KBM-7 (cell line): ENCODE results near the gene TRIM71.

Experiments used
- DNase-seq: peaks from one replicate; pipeline ENCODE4 v3.0.0-alpha.2; 2015
- in situ Hi-C: fragments of 300-500 bp; cut with MboI; formaldehyde crosslinking; loops from 2 replicates; pipeline ENCODE4 v1.14.3; 2020; ENCODE audit warnings: low sequenced_read_pairs, low pct_unique_long_range_greater_than_20kb, mixed read lengths

The TRIM71 gene

DNA sequence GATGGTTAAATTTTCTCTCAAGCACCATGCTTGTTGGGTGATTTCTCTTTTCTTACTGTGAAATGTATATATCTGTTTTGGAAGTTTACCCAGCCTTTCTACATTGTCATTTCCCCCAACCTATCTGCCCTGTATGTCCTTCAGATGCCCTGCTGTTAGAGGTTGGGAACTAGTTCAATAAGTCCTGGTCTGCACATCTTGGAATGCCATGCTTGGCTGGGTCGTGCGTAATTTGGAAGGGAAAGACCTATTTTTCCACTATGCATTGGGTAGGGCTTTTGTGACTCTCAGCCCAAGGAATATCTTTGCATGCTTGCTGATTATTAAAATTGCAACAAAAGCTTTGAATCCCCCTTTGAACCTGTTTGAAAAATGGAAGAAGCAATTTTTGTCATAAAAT lies 63.8 kb downstream of the TRIM71 start:
- DNase-seq, result no peak
- in situ Hi-C loops, result no loop called here

DNA sequence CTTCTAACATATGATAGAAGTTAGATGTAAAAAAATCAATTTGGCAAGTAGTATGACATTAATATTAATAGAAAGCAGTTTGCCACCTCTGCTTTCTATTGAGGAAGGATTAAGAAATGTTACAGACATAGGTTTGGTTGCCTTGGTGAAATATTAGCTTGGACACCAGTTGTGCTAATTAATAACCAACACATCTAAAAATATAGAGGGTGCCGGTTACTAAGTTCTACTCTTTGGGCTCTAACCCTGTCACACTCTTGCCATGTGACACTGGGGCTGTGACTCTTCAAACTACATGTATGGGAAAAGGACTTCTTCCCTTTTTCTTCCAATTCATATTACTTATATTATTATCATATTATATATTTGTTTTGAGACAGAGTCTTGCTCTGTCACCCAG lies 64.4 kb downstream of the TRIM71 start:
- no peak for DNase-seq
- in situ Hi-C loops, result no loop called here

DNA sequence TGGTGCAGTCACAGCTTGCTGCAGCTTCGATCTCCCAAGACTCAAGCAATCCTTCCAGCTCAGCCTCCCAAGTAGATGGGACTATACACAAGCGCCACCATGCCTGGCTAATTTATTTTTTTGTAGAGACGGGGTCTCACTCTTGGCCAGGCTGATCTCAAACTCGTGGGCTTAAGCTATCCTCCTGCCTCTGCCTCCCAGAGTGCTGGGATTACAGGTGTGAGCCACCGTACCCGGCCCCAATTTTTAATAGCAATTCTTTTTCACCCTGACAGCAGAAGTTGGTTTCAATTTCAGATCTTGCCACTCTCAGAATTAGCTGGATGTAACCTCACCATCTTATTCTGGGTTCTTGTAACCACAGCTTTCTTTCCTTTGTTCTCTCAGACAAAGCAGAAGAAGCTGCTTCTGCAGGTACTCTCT lies 64.8 kb downstream of the TRIM71 start:
- DNase-seq, result no peak
- in situ Hi-C loops, result no loop called here

DNA sequence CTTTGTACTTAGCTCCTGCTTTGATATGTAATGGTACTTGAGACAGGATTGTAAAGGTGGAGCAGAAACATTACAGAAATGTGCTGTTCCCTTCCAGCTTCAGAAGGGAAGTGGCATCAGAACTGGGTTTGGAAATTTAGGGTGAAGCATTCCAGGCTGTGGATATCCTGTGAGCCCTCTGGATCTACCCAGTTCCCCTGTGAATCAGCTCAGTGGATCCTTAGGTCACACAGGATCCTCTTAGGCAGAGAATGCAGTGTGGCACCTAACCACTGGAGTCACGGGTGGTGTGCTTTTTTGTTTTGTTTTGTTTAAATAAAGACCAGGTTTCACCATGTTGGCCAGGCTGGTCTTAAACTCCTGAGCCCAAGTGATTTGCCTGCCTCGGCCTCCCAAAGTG lies 66.0 kb downstream of the TRIM71 start:
- DNase-seq, result no peak
- in situ Hi-C loops, result no loop called here

DNA sequence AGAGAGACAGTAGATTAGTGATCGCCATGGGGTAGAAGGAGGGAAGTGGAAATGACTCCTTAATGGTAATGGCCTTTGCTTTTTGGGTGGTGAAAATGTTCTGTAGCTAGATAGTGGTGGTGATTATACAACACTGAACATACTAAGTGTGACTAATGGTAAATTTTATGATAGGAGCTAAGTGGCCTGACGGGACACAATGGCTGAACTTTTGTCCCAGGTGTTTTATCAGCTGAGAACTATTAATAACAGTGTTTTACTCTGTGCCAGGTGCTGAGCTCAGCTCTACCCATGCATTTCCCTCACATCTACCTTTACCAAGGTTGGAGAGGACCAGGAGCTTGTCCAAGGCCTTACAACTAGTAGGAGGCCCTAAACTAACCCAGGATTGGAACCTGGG lies 66.8 kb downstream of the TRIM71 start:
- DNase-seq, result no peak
- in situ Hi-C loops, result no loop called here

DNA sequence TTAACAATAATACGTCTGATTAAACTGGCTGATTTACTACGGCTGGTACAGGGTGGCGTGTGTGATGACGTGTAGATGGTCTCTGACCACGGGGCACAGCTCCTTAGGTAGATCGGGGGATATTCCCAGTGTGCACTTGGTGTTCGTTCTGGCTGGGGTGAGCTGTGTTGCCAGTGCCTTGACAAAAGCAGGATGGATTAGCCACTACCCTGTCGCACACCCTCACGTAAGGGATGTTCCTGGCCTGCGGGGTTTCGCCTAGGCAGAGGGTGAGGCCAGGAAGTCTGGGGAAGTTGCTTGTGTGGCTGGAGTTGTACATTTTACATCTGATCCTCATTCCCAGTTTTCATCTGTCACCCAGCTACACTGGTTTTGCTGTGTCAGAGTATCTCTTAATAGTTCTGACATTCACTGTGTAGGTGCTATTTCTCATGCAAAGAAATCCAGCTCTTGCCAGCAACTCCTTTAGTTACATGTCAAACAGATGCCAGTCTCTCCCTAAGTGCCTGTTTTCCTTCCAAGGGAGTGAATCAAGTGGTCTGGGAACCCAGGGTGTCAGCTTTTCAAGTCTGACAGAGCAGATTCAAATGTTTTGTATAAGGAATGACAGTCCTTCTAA lies 67.6 kb downstream of the TRIM71 start:
- in situ Hi-C loops, result no loop called here

DNA sequence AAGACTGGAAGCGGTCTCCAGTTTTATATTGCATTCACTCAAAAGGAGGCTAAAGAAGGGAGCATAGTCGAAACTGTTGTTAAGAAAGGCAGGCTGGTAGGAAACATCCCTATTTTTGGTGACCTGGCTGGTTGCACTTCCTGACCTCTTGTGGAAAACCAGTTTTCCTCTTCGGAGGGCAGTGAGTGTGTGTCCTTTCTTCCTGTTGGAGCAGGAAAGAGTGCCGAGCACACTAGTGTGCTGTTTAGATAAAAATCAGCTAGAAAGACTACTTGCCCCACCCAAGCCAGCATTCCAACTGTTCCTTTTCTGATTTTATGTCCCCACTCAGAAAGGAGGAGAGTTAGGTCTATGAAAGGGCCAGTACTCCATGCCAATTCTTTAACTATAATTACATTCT lies 68.5 kb downstream of the TRIM71 start:
- no peak for DNase-seq
- in situ Hi-C loops, result no loop called here

More for the DNA sequence above, 67.6 kb downstream of the TRIM71 start:
- DNase-seq, result no peak

DNA sequence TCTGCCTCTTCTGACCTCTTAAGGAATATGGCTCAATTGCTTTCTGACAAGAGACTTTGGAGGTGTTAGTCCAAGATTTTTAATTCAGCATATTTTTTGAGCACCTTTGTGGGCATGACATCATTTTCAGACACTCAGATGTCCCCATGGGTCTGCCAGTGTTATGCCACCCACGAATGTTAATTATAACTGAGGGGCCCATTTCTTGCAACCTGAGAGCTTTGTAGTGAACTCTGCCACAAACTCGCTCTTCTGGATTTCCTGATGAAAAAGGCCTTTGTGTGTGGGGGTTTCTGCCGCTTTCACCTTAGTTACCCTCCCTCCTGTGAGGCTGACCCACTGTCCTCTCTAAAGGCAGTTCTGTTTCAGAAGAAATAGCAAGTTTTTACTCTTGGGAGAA lies 69.1 kb downstream of the TRIM71 start:
- in situ Hi-C loops, result no loop called here

DNA sequence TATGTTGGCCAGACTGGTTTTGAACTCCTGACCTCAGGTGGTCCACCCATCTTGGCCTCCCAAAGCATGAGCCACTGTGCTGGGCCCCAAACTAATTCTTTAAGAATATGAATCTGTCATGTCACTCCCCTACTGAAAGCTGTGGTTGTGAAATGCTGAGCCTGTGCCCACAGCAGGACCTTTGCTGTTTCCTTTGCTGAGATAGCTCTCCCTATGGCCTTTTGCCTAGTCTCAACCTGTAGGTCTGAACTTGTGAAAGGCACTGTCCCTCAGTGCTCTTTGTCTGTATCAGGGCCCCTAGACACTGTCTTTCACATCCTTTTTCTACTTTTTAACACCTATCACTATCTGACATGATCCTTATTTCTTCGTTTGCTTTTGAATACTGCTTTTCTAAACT lies 70.9 kb downstream of the TRIM71 start:
- no peak for DNase-seq
- in situ Hi-C loops, result no loop called here

More for the DNA sequence above, 69.1 kb downstream of the TRIM71 start:
- no peak for DNase-seq

DNA sequence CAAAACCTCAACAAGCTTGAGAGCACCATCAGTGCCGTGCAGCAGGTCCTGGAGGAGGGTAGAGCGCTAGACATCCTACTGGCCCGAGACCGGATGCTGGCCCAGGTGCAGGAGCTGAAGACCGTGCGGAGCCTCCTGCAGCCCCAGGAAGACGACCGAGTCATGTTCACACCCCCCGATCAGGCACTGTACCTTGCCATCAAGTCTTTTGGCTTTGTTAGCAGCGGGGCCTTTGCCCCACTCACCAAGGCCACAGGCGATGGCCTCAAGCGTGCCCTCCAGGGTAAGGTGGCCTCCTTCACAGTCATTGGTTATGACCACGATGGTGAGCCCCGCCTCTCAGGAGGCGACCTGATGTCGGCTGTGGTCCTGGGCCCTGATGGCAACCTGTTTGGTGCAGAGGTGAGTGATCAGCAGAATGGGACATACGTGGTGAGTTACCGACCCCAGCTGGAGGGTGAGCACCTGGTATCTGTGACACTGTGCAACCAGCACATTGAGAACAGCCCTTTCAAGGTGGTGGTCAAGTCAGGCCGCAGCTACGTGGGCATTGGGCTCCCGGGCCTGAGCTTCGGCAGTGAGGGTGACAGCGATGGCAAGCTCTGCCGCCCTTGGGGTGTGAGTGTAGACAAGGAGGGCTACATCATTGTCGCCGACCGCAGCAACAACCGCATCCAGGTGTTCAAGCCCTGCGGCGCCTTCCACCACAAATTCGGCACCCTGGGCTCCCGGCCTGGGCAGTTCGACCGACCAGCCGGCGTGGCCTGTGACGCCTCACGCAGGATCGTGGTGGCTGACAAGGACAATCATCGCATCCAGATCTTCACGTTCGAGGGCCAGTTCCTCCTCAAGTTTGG lies 72.9 kb downstream of the TRIM71 start:
- no peak for DNase-seq
- in situ Hi-C loops, result no loop called here

DNA sequence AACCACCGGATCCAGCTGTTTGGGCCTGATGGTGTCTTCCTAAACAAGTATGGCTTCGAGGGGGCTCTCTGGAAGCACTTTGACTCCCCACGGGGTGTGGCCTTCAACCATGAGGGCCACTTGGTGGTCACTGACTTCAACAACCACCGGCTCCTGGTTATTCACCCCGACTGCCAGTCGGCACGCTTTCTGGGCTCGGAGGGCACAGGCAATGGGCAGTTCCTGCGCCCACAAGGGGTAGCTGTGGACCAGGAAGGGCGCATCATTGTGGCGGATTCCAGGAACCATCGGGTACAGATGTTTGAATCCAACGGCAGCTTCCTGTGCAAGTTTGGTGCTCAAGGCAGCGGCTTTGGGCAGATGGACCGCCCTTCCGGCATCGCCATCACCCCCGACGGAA lies 73.6 kb downstream of the TRIM71 start:
- in situ Hi-C loops, result no loop called here

DNA sequence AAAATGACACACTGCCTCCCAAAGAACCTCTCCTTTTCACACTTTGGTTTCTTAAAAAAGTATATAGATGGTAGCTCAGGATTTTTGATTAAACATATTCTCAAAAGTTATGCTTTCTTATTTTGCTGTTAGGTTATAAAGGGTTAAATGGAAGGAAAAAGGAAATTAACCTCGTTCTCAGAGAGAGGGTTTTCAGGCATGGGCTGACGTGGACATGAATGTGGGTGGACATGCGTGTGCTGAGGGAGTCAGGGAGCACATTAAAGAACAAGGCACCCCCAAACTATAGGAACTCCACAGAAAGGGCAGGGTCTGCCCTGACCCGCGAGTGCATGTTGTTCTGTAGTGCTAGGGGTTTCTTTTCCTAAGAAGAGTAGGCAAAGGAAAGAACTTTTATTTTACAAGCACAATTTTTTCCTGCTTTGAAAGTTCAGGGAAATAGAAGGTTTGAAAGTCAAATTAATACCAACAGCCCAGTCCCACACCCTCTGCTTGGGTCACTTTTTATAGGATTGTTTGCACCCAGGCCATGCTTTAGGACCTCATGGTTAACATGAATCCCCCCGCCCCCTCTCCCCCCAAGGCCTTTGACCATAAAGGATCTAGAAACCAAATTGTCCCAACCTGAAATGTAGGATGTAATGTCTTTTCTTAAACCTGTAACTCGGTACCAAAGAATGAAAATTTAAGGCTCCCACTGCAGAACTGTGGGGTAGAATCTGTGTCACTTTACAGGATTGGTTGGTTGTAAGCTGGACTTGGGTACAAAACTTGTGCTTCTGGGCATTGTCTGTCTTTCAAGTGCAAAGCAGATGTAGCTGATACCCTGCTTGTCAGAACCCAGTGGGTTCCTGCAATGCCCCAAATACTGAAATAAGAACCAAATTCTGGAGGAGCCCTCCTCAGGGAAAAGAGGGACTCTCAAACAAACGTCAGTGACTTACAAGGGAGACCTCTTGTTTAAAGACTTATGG lies 75.1 kb downstream of the TRIM71 start:
- DNase-seq, result no peak
- in situ Hi-C loops, result no loop called here

More for the DNA sequence above, 73.6 kb downstream of the TRIM71 start:
- no peak for DNase-seq

DNA sequence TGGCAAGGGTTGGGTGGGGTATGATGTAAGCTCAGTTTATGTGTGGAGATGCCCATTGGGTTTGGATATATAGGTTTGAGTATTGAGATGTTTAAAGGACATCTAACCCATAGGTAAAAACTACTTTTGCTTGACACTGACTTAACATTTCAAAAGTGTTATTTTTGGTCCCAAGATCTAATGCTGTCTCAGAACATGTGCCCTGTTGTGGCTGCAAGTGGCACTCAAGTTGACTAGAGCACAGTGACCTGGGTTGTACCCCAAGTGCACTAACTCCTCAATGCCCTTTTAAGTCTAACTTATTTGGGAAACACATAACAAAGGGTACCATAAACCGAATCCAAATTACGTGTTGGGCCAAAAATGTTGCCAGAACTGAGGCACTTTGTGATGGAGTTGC lies 77.2 kb downstream of the TRIM71 start:
- in situ Hi-C loops, result no loop called here
- DNase-seq, result no peak

DNA sequence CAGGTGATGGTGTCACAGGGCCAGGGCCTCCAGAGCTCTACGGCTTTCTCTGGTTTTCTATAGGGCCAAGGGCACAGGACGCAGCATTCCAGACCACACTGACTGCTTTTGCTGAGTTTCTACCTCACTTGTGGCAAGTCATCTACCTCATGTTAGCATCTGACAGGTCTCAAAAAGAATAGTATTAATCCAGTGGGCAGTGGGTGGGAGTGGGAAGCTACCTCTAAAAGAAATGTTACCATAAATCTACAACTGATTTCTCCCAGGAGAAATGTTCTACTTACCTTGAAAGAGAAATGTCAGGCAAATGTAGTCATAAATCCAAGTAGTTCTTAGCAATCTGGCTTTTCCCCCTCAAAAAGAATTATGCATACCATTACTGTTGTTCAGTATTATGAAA lies 77.9 kb downstream of the TRIM71 start:
- in situ Hi-C loops, result no loop called here

DNA sequence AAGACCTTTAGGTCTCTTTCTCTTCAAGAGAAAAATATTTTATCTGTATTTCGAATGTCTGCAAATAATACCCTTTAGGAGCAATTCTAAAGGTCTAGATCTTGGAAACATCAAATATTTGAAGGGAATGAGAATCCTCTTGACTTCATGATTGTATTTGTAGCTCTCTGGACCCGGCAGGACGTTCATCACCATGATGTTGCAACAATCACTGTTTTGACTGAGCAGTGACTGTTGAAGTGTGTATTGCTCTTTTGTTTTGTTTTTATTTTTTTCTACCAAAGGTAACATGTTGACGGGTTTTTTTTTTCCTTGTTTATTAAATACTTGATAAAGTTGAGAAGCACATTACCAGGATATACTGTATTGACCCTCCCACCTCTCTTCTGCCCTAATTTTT lies 78.3 kb downstream of the TRIM71 start:
- in situ Hi-C loops, result no loop called here
- no peak for DNase-seq

More for the DNA sequence above, 77.9 kb downstream of the TRIM71 start:
- no peak for DNase-seq

DNA sequence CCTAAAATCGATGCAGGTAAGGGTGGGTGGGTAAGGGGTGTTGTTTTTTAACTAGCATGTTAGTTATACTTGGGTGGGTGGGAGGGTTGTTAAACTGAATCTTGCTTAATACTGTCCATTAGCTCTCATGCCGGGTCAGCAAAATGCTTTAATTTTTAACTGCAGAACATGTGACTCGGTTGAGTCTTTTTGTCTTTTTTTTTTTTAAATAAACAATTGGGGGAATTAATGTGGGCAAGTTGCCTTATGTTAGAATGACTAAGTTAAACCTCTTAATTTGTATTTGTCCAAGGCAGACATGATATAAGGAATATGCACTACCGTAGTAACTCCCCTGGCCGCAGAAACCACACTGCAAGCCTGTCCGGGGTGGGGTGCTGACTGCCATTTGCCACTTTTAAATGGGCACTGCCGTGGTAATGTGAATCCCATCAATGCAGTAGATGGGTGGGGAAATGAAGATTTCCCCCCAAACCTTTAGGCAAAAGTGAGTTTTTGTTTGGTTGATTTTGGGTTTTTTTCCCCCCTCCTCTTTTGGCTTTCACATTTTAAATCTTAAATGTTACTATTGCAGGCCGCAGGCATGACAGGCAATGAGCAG lies 79.3 kb downstream of the TRIM71 start:
- DNase-seq, result no peak
- in situ Hi-C loops, result no loop called here

DNA sequence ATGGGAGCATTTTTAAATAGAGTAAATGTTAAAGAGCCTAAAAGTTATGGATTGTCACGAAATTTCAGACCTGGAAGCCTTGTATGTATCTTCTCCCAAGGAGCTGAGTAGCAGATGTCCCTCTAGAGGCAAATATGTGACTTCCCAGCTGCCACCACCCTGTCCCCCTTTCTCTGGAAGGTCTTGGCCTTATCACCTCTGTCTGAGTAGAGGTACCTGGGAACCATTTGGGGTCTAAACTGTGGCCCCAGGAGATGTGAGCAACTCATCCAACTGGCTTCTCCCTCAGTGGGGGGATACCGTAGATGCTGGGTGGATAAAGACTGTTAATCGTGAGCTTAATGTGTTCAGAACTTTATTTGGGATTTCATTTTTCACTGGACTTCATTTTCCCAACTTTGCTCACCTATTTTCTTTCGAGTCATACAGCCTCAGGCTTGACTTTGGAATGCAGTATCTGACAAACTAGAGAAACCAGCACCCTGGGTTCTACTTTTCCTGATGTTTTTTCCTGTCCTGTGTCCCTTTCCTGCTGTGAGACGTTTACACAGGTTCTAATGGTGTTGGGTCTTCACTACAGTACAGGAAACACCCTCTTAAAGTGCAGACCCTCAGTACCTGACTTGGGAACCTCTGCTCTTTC lies 80.3 kb downstream of the TRIM71 start:
- no peak for DNase-seq
- in situ Hi-C loops, result no loop called here

DNA sequence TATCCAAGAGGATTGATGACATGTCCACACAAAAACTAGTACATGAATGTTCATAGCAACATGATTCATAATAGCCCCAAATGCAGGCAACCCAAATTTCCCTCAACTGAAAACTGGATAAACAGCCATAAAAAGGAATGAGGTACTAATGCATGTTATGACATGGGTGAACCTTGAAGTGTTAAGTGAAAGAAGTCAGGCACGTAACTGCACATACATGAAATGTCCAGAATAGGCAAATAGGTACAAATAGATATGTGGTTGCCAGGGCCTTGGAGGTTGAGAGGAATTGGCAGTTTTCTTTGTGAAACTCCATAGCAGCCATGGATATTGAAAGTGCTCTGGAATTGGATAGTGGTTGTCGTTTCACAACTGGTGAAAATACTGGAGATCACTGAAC lies 81.5 kb downstream of the TRIM71 start:
- in situ Hi-C loops, result no loop called here
- no peak for DNase-seq
